Measurements from ENCODE around the gene PCGF1. TPM values are rescaled to one million over a fixed set of nuclear protein-coding genes. Genes with fewer than 3 reads are reported as not detected.

The PCGF1 gene
- total and polyA plus RNA-seq, 2 of the 4 experiments (the other 2 are of a cell fraction), result 23.4 to 31.4 TPM

DNA sequence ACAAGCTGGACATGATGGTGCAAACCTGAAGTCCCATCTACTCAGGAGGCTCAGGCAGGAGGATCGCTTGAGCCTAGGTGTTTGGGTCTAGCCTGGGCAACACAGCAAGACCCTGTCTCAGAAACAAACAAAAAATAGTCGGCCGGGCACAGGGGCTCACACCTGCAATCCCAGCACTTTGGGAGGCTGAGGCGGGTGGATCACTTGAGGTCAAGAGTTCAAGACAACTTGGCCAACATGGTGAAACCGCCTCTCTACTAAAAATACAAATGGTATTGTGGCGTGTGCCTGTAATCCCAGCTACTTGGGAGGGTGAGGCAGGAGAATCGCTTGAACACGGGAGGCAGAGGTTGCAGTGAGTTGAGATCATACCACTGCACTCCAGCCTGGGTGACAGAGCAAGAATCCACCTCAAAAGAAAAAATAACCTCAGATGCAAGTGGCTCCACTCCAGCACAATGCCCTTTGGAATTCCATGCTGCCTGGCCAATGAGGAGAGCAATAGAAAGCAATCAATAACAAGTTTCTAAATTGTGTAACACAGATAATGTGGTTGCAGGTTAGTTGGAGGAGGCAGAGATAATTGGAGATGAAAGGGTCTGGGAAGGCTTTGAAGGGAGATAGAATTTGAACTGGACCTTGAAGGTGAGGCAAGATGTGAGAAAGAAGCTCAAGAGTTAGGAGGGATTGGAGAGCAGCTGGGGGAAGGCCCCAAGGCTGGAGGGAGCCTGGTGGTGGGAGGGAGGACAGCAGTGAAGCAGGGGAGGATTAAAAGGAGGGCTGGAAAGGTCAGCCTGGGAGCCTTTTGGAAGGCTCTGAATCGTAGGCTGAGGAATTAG lies 18.6 kb downstream of the PCGF1 start:
- Histone ChIP-seq H3K14ac (replicated peaks; ENCODE audit: low read depth, low read length) (no peak overlapping the region), H3K4ac (ENCODE audit: low read depth, low read length) (0 out of 2 replicates have a peak overlapping the region, but pooled peaks have one; percentile 25), H3K9ac (ENCODE audit: low read depth, low read length) (no peak overlapping the region), H3K18ac (ENCODE audit: low read depth, low read length) (no peak overlapping the region), H4K20me1 (ENCODE audit: insufficient read depth, low read length) (no peaks in the 10 kb centered on the region; the same call in 1 of the 2 replicates), H3K27me3 (ENCODE audit: control insufficient read depth, insufficient read depth, low read length) (no peaks in the 10 kb centered on the region), H3K4me2 (ENCODE audit: low read depth, low read length) (peak overlapping the region; percentile 55; the same call in 1 of the 2 replicates), H3K9me3 (ENCODE audit: control insufficient read depth, insufficient read depth, low read length) (no peaks in the 10 kb centered on the region), H3K4me1 (ENCODE audit: control insufficient read depth, insufficient read depth, low read length) (peaks cover 5% of the 10 kb centered on the region; the same call in 1 of the 2 replicates), H3K23ac (ENCODE audit: low read depth, low read length) (no peak overlapping the region), H3K27ac (ENCODE audit: insufficient read depth, low read length) (peak overlapping the region; percentile 38; the same call in 1 of the 2 replicates), H3K36me3 (ENCODE audit: control insufficient read depth, insufficient read depth, low read length) (peaks cover 43% of the 10 kb centered on the region), H2BK15ac (ENCODE audit: low read depth, low read length) (peak overlapping the region; percentile 61; the same call in 1 of the 3 replicates), H3K79me1 (ENCODE audit: low read depth in 1 of 2, low read length in 2 of 2) (peaks cover 15 to 43% of the 10 kb centered on the region in 2 experiments), H2BK20ac (ENCODE audit: low read depth, low read length) (peak overlapping the region; percentile 24; the same call in 1 of the 2 replicates), H3K9me1 (ENCODE audit: insufficient read depth, low read length) (peaks cover 9% of the 10 kb centered on the region; the same call in 1 of the 2 replicates), H4K91ac (ENCODE audit: insufficient read depth, low read depth, low read length) (0 out of 2 replicates have a peak overlapping the region, but pooled peaks have one; percentile 26), H2BK5ac (ENCODE audit: low read depth, low read length, poor library complexity, severe bottlenecking) (no peak overlapping the region), H3K56ac (ENCODE audit: extremely low read depth, insufficient read depth, low read length) (no peak overlapping the region), H2AFZ (replicated peaks; ENCODE audit: low read length, poor library complexity) (no peak overlapping the region), H2BK120ac (ENCODE audit: low read depth, low read length) (peak overlapping the region; percentile 3; the same call in 1 of the 2 replicates), H2AK9ac (replicated peaks; ENCODE audit: low read depth, low read length, poor library complexity) (no peak overlapping the region), H2AK5ac (ENCODE audit: low read depth, low read length) (peak overlapping the region; percentile 61; the same call in 1 of the 2 replicates), H4K8ac (ENCODE audit: low read depth in 2 of 2, low read length in 2 of 2) (peak overlapping the region in 1 of 2 experiments; percentile 70; a peak in 2 of 4 replicates), H4K5ac (ENCODE audit: low read depth, low read length) (no peak overlapping the region), H3K4me3 (ENCODE audit: insufficient read depth, low read depth, low read length) (no peak overlapping the region)
- ATAC-seq (ENCODE audit: low read depth) (no peak), DNase-seq (no peak)
- intact Hi-C loops (cut with micrococcal nuclease) (no loop called here), dilution Hi-C loops (cut with HindIII; ENCODE audit: low sequenced_read_pairs, unreplicated experiment) (no loop called here), in situ Hi-C loops (cut with MboI; ENCODE audit: low sequenced_read_pairs) (loop anchor here (25.0 kb wide), 1 partner anchor 373 kb away; no protein-coding TSS in a partner anchor)
- BruUV-seq (replicated peaks), result no TSS peak
- ChIA-PET CTCF (interaction anchor here (0.5 kb wide), 1 partner anchor 12 kb away, joined by 3 read pairs; no protein-coding TSS in a partner anchor), POLR2A (ENCODE audit: unreplicated experiment) (no interaction called here)
- 93% methylated on average over 3 of the region's 9 CpGs; no CpG with 5 or more reads in 1 of the 2 experiments for WGBS, 2 experiments (ENCODE audit: extremely low coverage in 2 of 2, insufficient read length in 1 of 2)
- TF ChIP-seq BHLHE40 (IDR thresholded peaks at IDR 0.05; ENCODE audit: low read depth, low read length), result no peak
- no peak for TF ChIP-seq MXI1 (IDR thresholded peaks at IDR 0.05; ENCODE audit: borderline replicate concordance, low read depth, low read length)
- no peak for TF ChIP-seq SMC3 (IDR thresholded peaks at IDR 0.05; ENCODE audit: low read depth, low read length)
- no peak for TF ChIP-seq ELK1 (IDR thresholded peaks at IDR 0.05; ENCODE audit: borderline replicate concordance, low read depth, low read length)
- TF ChIP-seq FOS (IDR thresholded peaks at IDR 0.05; ENCODE audit: low read depth, low read length), result no peak
- TF ChIP-seq CEBPB (IDR thresholded peaks at IDR 0.05; ENCODE audit: low read depth, low read length), result no peak
- TF ChIP-seq POLR2A (IDR thresholded peaks at IDR 0.05; ENCODE audit: low read depth, low read length), result no peak
- no peak for TF ChIP-seq RCOR1 (IDR thresholded peaks at IDR 0.05; ENCODE audit: insufficient replicate concordance, low read length)
- TF ChIP-seq NFE2L2 (IDR thresholded peaks at IDR 0.05; ENCODE audit: low read depth, low read length), result no peak
- TF ChIP-seq MAFK (IDR thresholded peaks at IDR 0.05; ENCODE audit: low read depth, low read length), result no peak
- TF ChIP-seq CHD1 (IDR thresholded peaks at IDR 0.05; ENCODE audit: low read depth, low read length), result no peak
- TF ChIP-seq, protein P1, sequence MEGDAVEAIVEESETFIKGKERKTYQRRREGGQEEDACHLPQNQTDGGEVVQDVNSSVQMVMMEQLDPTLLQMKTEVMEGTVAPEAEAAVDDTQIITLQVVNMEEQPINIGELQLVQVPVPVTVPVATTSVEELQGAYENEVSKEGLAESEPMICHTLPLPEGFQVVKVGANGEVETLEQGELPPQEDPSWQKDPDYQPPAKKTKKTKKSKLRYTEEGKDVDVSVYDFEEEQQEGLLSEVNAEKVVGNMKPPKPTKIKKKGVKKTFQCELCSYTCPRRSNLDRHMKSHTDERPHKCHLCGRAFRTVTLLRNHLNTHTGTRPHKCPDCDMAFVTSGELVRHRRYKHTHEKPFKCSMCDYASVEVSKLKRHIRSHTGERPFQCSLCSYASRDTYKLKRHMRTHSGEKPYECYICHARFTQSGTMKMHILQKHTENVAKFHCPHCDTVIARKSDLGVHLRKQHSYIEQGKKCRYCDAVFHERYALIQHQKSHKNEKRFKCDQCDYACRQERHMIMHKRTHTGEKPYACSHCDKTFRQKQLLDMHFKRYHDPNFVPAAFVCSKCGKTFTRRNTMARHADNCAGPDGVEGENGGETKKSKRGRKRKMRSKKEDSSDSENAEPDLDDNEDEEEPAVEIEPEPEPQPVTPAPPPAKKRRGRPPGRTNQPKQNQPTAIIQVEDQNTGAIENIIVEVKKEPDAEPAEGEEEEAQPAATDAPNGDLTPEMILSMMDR (conservative IDR thresholded peaks at IDR 0.05; ENCODE audit: low read depth, low read length), result no peak
- TF ChIP-seq RFX5 (IDR thresholded peaks at IDR 0.05; ENCODE audit: low read depth, low read length), result no peak
- no peak for TF ChIP-seq MAZ (IDR thresholded peaks at IDR 0.05; ENCODE audit: borderline replicate concordance, low read depth, low read length)
